ENCODE data around the gene KLRG1.

DNA sequence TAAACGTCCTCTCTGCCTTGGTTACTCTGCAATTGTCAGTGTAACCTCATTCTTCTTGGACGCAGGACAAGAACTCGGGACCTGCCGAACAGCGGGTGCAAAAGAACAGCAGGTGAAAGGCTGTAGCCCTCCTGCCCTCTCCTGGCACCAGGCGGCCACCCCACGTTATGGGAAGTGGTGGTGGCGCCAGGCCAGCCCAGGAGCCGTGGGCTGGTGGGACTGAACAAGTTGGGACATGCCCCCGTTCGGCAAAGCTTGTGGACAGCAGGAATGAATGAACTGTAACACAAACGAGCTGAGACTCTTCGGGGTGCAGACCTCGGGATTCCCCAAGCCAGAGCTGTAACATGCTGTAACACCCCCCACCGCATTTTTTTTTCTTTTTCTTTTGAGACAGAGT, 33.3 kb upstream of the KLRG1 start:
- TF ChIP-seq, protein P1, sequence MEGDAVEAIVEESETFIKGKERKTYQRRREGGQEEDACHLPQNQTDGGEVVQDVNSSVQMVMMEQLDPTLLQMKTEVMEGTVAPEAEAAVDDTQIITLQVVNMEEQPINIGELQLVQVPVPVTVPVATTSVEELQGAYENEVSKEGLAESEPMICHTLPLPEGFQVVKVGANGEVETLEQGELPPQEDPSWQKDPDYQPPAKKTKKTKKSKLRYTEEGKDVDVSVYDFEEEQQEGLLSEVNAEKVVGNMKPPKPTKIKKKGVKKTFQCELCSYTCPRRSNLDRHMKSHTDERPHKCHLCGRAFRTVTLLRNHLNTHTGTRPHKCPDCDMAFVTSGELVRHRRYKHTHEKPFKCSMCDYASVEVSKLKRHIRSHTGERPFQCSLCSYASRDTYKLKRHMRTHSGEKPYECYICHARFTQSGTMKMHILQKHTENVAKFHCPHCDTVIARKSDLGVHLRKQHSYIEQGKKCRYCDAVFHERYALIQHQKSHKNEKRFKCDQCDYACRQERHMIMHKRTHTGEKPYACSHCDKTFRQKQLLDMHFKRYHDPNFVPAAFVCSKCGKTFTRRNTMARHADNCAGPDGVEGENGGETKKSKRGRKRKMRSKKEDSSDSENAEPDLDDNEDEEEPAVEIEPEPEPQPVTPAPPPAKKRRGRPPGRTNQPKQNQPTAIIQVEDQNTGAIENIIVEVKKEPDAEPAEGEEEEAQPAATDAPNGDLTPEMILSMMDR (IDR thresholded peaks at IDR 0.05) = no peak
- no peak for TF ChIP-seq POLR2AphosphoS5 (IDR thresholded peaks at IDR 0.05; ENCODE audit: insufficient read depth in 1 of 2, low read depth in 1 of 2)
- no peak for TF ChIP-seq POLR2A (IDR thresholded peaks at IDR 0.05)
